Measurements from ENCODE around the gene C10orf95.
"Not testable (repeated sequence)": the region's sequence is repeated elsewhere in the genome, so short reads cannot be mapped to it uniquely, and the experiment has no call there.

Gene C10orf95

GRCh38 chr10:102451105-102451969 lies at the start of gene C10orf95:
C10orf95 (minus strand) TSS chr10:102451543; CDS start chr10:102451093, 450 bp downstream.
- DNase-seq: no peak

GRCh38 chr10:102500686-102501085 lies 49.3 kb upstream of the C10orf95 start:
- DNase-seq: not testable (repeated sequence)

DNA sequence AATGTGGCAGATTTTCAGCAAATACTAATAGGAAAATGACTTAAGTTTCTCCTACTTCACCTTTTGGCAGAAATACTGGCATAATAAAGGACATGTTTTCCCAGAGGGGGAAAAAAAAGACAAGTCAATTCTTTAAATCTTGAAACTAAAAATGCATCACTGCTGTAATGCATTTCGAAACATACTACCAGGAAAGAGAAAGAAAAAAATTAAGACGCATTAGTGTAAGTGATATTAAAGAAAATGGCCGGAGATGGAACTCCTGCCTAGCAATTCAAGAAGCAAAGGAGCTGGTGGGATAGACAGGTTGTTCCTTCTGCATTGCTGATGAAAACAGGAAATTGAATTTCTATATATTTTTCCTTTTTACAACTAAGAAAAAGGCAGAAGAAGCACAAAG lies 48.0 kb upstream of the C10orf95 start:
- DNase-seq: no peak

GRCh38 chr10:102497545-102497944 lies 46.2 kb upstream of the C10orf95 start:
- DNase-seq: no peak

GRCh38 chr10:102493771-102494170 lies 42.4 kb upstream of the C10orf95 start:
- no peak for DNase-seq

- no peak for DNase-seq
Measured at GRCh38 chr10:102492983-102493382, 41.6 kb upstream of the C10orf95 start.

GRCh38 chr10:102492344-102492939 lies 41.1 kb upstream of the C10orf95 start:
- no peak for DNase-seq

GRCh38 chr10:102491136-102491535 lies 39.8 kb upstream of the C10orf95 start:
- DNase-seq: no peak

DNA sequence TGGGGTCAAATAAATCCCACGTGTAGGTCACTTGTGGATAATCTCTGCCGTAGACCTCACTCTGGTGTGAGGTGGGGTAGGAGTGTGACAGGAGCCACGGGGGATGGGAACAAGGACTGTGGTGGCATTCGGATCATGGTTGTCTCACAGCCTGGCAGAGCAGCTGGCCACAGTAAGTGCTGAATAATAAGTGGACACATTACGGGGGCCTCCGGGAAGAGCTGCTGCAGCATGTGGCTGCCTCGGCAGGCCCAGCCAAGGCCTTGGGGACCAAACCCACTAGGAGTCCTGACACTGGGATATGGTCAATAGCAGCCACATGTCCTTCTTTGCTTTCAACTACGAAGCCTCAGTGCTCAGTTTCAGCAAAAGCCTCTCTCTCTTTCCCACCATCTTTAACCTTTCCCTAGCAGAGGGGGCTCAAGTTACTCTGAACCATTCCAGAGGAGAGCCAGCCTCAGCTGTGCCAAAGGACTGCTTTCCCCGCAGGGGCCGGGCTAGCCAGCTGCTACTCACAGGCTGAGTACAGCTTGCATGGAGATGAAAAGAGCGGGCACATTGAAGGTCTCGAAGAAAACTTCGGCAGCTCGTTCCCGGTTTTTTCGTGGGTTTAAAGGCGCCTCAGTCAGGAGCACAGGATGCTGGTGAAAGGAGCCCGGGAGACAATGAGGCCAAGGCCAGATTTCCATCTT lies 33.9 kb upstream of the C10orf95 start:
- DNase-seq: no peak

- no peak for DNase-seq
Measured at GRCh38 chr10:102484021-102484420, 32.7 kb upstream of the C10orf95 start.

DNA sequence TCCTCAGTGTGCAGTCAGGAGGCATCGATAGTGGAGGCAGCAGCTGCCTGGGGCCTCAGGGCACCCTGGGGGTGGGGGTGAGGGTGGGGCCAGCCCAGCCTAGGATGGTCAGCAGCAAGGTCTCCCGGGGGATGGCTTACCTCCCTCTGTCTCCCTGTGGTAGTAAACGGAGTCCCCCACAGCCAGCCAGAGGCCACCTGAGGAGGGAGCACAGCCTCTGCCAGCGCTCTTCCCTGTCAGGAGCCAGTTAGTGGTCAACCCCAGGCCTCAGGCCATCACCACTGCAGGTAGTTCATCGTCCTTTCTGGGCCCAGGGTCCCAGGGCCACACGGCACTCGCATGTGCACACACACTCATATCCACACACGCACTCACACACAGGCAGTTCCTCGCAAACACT lies 29.1 kb upstream of the C10orf95 start:
- no peak for DNase-seq

- DNase-seq: no peak
Measured at GRCh38 chr10:102479651-102480050, 28.3 kb upstream of the C10orf95 start.

GRCh38 chr10:102476466-102477141 lies 25.3 kb upstream of the C10orf95 start:
- DNase-seq: no peak

DNA sequence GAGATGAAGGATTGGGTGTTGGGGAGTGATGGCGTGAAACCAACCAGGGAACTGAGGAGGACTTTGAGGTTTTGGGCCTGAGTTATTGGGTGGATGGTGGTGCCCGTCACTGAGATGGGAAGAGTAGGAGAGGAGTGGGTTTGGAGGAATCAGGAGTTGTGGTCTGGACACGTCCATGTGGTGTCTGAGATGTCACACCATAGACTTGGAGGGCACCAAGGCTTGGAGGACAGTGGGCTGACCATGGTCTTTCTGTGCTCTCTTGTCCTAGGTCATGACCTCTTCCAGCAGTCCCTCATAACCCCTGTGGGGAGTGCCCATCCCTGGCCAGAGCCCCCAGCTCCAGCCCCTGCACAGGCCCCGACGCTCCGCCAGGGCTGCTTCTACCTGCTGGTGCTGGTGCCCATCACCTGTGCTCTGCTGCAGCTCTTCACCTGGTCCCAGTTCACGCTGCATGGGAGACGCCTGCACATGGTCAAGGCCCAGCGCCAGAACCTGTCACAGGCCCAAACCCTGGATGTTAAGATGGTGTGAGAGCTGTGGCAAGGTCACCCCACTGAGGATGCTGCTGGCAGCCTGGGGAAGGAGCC lies 24.2 kb upstream of the C10orf95 start:
- no peak for DNase-seq

DNA sequence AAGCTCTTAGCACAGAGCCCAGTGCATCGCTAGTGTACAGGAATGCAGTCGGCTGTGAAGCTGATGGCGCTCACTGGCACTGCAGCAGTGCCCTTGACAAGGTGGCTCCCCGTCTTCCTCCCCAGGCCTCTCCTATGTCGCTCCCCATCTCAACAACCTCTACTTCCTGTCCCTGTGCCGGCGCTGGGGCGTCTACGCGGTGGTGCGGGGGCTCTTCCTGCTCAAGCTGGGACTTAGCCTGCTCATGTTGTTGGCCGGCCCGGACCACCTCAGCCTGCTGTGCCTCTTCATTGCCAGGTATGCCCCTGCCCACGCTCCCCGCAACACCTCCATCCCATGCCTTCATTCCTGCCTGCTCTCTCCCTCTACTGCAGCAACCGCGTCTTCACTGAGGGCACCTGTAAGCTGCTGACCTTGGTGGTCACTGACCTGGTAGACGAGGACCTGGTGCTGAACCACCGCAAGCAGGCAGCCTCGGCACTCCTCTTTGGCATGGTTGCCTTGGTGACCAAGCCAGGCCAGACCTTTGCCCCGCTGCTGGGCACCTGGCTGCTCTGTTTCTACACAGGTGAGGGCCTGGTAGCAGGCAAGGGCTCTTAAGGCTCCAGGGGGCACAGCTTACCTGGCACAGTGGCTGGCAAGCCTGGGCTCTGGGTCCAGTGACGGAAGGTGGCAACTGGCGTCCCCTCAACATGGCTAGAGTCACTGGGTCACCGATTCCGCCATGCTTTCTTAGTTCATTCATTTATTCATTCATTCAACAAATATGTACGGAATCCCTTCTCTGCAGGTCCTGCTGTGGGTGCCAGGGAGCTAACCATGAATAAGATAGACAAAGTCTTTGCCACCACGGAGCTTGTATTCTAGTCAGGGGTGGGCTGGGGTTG lies 22.3 kb upstream of the C10orf95 start:
- no peak for DNase-seq

GRCh38 chr10:102470579-102471546 lies 19.5 kb upstream of the C10orf95 start:
- DNase-seq: no peak

- DNase-seq: no peak
Measured at GRCh38 chr10:102468683-102469082, 17.3 kb upstream of the C10orf95 start.

GRCh38 chr10:102467971-102468438 lies 16.7 kb upstream of the C10orf95 start:
- no peak for DNase-seq

DNA sequence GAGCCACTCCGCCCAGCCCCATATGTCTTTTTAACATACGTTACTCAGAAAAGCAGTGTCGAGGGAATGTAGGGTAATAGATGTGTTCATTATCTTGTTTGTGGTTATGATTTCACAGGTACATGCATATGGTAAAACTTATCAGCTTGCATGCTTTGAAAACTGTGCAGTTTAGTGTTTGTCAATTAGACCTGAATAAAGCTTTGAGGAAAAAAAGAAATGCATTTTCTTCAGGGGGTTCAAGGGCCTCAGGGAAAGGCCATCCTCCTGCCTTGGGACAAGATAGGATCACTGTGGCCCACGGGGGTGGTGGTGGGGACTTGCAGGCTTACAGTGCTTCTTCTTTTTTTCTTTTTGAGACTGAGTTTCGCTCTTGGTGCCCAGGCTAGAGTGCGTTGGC lies 16.0 kb upstream of the C10orf95 start:
- DNase-seq: no peak

GRCh38 chr10:102465466-102465865 lies 14.1 kb upstream of the C10orf95 start:
- no peak for DNase-seq
